GM12878 (cell line): ENCODE data around the gene THADA. TPM values are rescaled to one million over a fixed set of nuclear protein-coding genes. Genes with fewer than 3 reads are reported as not detected.

ENCODE experiments used
- ATAC-seq: fragments of 200-7000 bp; cut with Tn5 transposase; 3 replicates; pipeline ENCODE4 v1.9.1; 2020; ENCODE audit warnings: mild to moderate bottlenecking, moderate library complexity
- BruUV-seq: library from RNA; stranded (reverse); fragments of 400-500 nt; replicated peaks from 2 replicates; lab custom pipeline; 2021; lab: Mats Ljungman, UMichigan
- CTCF ChIA-PET: fragments of 300-600 bp; sonication (Branson Sonifier 250); formaldehyde crosslinking; extraction: SDS; loops from one replicate; lab custom pipeline; 2021; ENCODE audit warnings: inconsistent platforms; lab: Yijun Ruan, JAX
- POLR2A ChIA-PET: fragments of 350-600 bp; formaldehyde crosslinking; extraction: SDS; loops from one replicate; lab custom pipeline; 2021; ENCODE audit warnings: inconsistent platforms; lab: Charles Lee
- RAD21 ChIA-PET: fragments of 300-600 bp; sonication (Branson Sonifier 250); formaldehyde crosslinking; loops from one replicate; lab custom pipeline; 2023; ENCODE audit warnings: antibody characterized with exemption; ENCODE audit not compliant: unreplicated experiment; lab: Charles Lee
- SMC1A ChIA-PET: fragments of 300-600 bp; sonication (Branson Sonifier 250); formaldehyde crosslinking; loops from one replicate; lab custom pipeline; 2023; ENCODE audit not compliant: unreplicated experiment, uncharacterized antibody; lab: Charles Lee
- DNase-seq: peaks from one replicate; pipeline ENCODE4 v3.0.0-alpha.2; 2011; ENCODE audit warnings: low read depth, low spot score
- FAIRE-seq: peaks from 3 replicates; lab custom pipeline; 2011; peaks lifted over from hg19 to GRCh38; lab: Jason Lieb, UNC
- H2AFZ ChIP-seq: 2 replicates; pipeline ENCODE4 v1.6.0; 2011; ENCODE audit warnings: low read depth, low read length, control low read depth; ENCODE audit not compliant: control insufficient read depth
- H3K27ac ChIP-seq: 2 replicates; pipeline ENCODE4 v1.5.1; 2011; ENCODE audit warnings: control low read depth; ENCODE audit not compliant: control insufficient read depth, insufficient read depth
- H3K27me3 ChIP-seq, 2 experiments: replicated peaks in 1 of 2; 2 replicates each; pipeline versions ENCODE4 v1.6.0 to v1.6.1; 2011; ENCODE audit warnings: low read length in 1 of 2; ENCODE audit not compliant: control insufficient read depth in 2 of 2, insufficient read depth in 2 of 2
- H3K36me3 ChIP-seq, 2 experiments: 2 replicates each; pipeline ENCODE4 v1.5.1; 2011; ENCODE audit warnings: low read length in 1 of 2; ENCODE audit not compliant: control insufficient read depth in 2 of 2, insufficient read depth in 2 of 2
- H3K4me1 ChIP-seq: 2 replicates; pipeline ENCODE4 v1.6.1; 2011; ENCODE audit warnings: mild to moderate bottlenecking, low read length, moderate library complexity, mixed read lengths; ENCODE audit not compliant: control insufficient read depth, insufficient read depth
- H3K4me2 ChIP-seq: 2 replicates; pipeline ENCODE4 v1.6.0; 2011; ENCODE audit warnings: control low read depth; ENCODE audit not compliant: control insufficient read depth, insufficient read depth
- H3K4me3 ChIP-seq: fragments of 200-600 bp; sonication (generic); 2 replicates; pipeline ENCODE4 v1.5.1; 2016
- H3K79me2 ChIP-seq: 2 replicates; pipeline ENCODE4 v1.6.0; 2011; ENCODE audit warnings: low read length; ENCODE audit not compliant: control insufficient read depth, insufficient read depth
- H3K9ac ChIP-seq: 2 replicates; pipeline ENCODE4 v1.8.0; 2011; ENCODE audit warnings: low read length, control low read depth, mixed read lengths; ENCODE audit not compliant: control insufficient read depth, insufficient read depth
- H3K9me3 ChIP-seq: replicated peaks from 3 replicates; pipeline ENCODE4 v1.5.1; 2011; ENCODE audit warnings: mild to moderate bottlenecking, low read length; ENCODE audit not compliant: control insufficient read depth, insufficient read depth
- H4K20me1 ChIP-seq: 2 replicates; pipeline ENCODE4 v1.6.0; 2011; ENCODE audit not compliant: control insufficient read depth, insufficient read depth
- ASH2L ChIP-seq: fragments of 300-600, 200-600 bp; sonication (generic); IDR thresholded peaks from 2 replicates; pipeline ENCODE4 v1.6.1; 2017; ENCODE audit warnings: low read depth, mild to moderate bottlenecking, borderline replicate concordance
- BCLAF1 ChIP-seq: fragments of 450-650 bp; IDR thresholded peaks from 2 replicates; pipeline ENCODE4 v1.6.1; 2017; ENCODE audit warnings: antibody characterized with exemption, mild to moderate bottlenecking, moderate library complexity
- CHD4 ChIP-seq: fragments of 200-600 bp; sonication (generic); IDR thresholded peaks from 2 replicates; pipeline ENCODE4 v1.6.1; 2016; ENCODE audit warnings: mild to moderate bottlenecking
- CTCF ChIP-seq, 3 experiments: IDR thresholded peaks in 2 of 3; conservative IDR thresholded peaks in 1 of 3; 2 replicates each; pipeline ENCODE4 v1.5.1; 2011; ENCODE audit warnings: low read depth in 3 of 3, low read length in 3 of 3, mild to moderate bottlenecking in 3 of 3, control low read depth in 2 of 3, moderate library complexity in 2 of 3, inconsistent platforms in 1 of 3, mixed read lengths in 1 of 3; ENCODE audit not compliant: control insufficient read depth in 2 of 3, insufficient read depth in 1 of 3; ENCODE audit errors: extremely low read depth in 1 of 3
- EGR1 ChIP-seq, 2 experiments: IDR thresholded peaks; 1 replicate in 1 of 2; 2 replicates in 1 of 2; pipeline ENCODE4 v1.6.1; 2011 to 2012; ENCODE audit warnings: low read depth in 2 of 2, low read length in 2 of 2, borderline replicate concordance in 1 of 2, mild to moderate bottlenecking in 1 of 2, moderate library complexity in 1 of 2
- FOXK2 ChIP-seq: fragments of 450-650 bp; IDR thresholded peaks from 2 replicates; pipeline ENCODE4 v1.6.1; 2017; ENCODE audit warnings: mild to moderate bottlenecking, moderate library complexity
- KLF5 ChIP-seq: fragments of 450-650 bp; IDR thresholded peaks from 2 replicates; pipeline ENCODE4 v1.6.1; 2014; ENCODE audit warnings: mild to moderate bottlenecking; ENCODE audit not compliant: partially characterized antibody
- NFXL1 ChIP-seq: fragments of 450-650 bp; IDR thresholded peaks from 2 replicates; pipeline ENCODE4 v1.6.1; 2017; ENCODE audit warnings: antibody characterized with exemption, mild to moderate bottlenecking, borderline replicate concordance
- NR2C1 ChIP-seq: fragments of 450-650 bp; IDR thresholded peaks from 2 replicates; pipeline ENCODE4 v1.6.1; 2017; ENCODE audit warnings: antibody characterized with exemption, mild to moderate bottlenecking, moderate library complexity
- RAD21 ChIP-seq: IDR thresholded peaks from 2 replicates; pipeline ENCODE4 v1.6.1; 2011; ENCODE audit warnings: mild to moderate bottlenecking, low read depth, low read length, moderate library complexity; ENCODE audit not compliant: insufficient read depth
- RUNX3 ChIP-seq: IDR thresholded peaks from 2 replicates; pipeline ENCODE4 v1.6.1; 2012; ENCODE audit warnings: low read length, inconsistent platforms
- SMARCA5 ChIP-seq: fragments of 450-650 bp; IDR thresholded peaks from 2 replicates; pipeline ENCODE4 v1.6.1; 2017; ENCODE audit warnings: mild to moderate bottlenecking
- SUPT20H ChIP-seq: IDR thresholded peaks from 2 replicates; pipeline ENCODE4 v1.6.1; 2011; ENCODE audit warnings: low read depth, mild to moderate bottlenecking, low read length, moderate library complexity, borderline replicate concordance; ENCODE audit not compliant: control insufficient read depth
- TCF7 ChIP-seq: IDR thresholded peaks from 2 replicates; pipeline ENCODE4 v1.6.1; 2014; ENCODE audit warnings: antibody characterized with exemption, borderline replicate concordance
- ZNF687 ChIP-seq: fragments of 450-650 bp; IDR thresholded peaks from 2 replicates; pipeline ENCODE4 v1.6.1; 2017; ENCODE audit warnings: mild to moderate bottlenecking, moderate library complexity
- WGBS: methylation state at CpG from one replicate; pipeline ENCODE4 v1.1.6; 2016; ENCODE audit warnings: low lambda C conversion rate; ENCODE audit not compliant: insufficient replicate concordance, insufficient coverage; ENCODE audit errors: missing lambda C conversion rate; 5-methylcytosine and 5-hydroxymethylcytosine counted together
- in situ Hi-C: fragments of 300-500 bp; cut with MboI; formaldehyde crosslinking; loops from 9 replicates; pipeline ENCODE4 v1.14.3; 2018; ENCODE audit warnings: mixed read lengths
- intact Hi-C: fragments of 100-400 bp; cut with micrococcal nuclease; formaldehyde crosslinking; loops from one replicate; pipeline ENCODE4 v1.14.2; 2022; ENCODE audit not compliant: unreplicated experiment
- polyA plus RNA-seq, 11 experiments: library from polyadenylated mRNA; depleted of rRNA in 4 of 11; unstranded in 6 of 11; stranded (reverse) in 5 of 11; fragments of >200 nt; fragmentation: Nextera tagmentation in 4 of 11; fragmentation: Illumina TruSeq in 1 of 11; extraction: Ambion mirVana in 4 of 11; extraction: Trizol in 1 of 11; gene quantifications; 1 replicate in 1 of 11; 2 replicates in 10 of 11; pipeline versions ENCODE4 v1.2.1 to v1.2.3, GENCODE V29; 2011 to 2016; ENCODE audit warnings: inconsistent platforms in 2 of 11, missing spikeins in 2 of 11, low read depth in 1 of 11
- total RNA-seq, 4 experiments: library from RNA; depleted of rRNA in 3 of 4; stranded (reverse); fragments of >200 nt in 3 of 4; fragmentation: Illumina TruSeq in 1 of 4; extraction: Trizol in 1 of 4; gene quantifications; 2 replicates each; pipeline versions ENCODE4 v1.2.1 to v1.2.3, GENCODE V29; 2013 to 2021

The THADA gene
- total and polyA plus RNA-seq, 10 of the 15 experiments (the other 5 are each of a cell fraction or from before 2014, with no cell fraction given), result 14.6 to 33.2 (median 23.2) TPM

- no peaks in the 10 kb centered on the region for H3K79me2 ChIP-seq
- H3K27ac ChIP-seq, result no peak overlapping the region
- BruUV-seq, result no TSS peak
- no peaks in the 10 kb centered on the region for H3K36me3 ChIP-seq
- ATAC-seq, result no peak
- no peak for TF ChIP-seq ASH2L
- peak; percentile 40; the same call in 1 of the 2 replicates for TF ChIP-seq SMARCA5
- no peak for TF ChIP-seq KLF5
- no peak for TF ChIP-seq FOXK2
- TF ChIP-seq NR2C1, result no peak
- peak; percentile 29 for TF ChIP-seq RAD21
- TF ChIP-seq ZNF687, result no peak
- no peak for TF ChIP-seq CHD4
- no peak for TF ChIP-seq BCLAF1
- TF ChIP-seq TCF7, result no peak
- no peak for TF ChIP-seq EGR1 (IDR thresholded peaks at IDR 0.05; ENCODE audit: borderline replicate concordance in 1 of 2, low read depth in 2 of 2, low read length in 2 of 2)
- no peak for TF ChIP-seq SUPT20H
- 0 out of 2 replicates have a peak, but pooled peaks have one; percentile 52 for TF ChIP-seq NFXL1
- TF ChIP-seq CTCF (IDR thresholded peaks at IDR 0.05 in 2 of 3, conservative IDR thresholded peaks at IDR 0.05 in 1 of 3; ENCODE audit: control insufficient read depth in 2 of 3, extremely low read depth in 1 of 3, insufficient read depth in 1 of 3, low read depth in 3 of 3, low read length in 3 of 3), result peak in 2 of 3 experiments; percentile 25 to 29; a peak in 2 of 6 replicates
- TF ChIP-seq RUNX3, result no peak
- TF ChIP-seq, all 136 proteins: peak for 4
- ChIA-PET RAD21 (interaction anchor here (0.9 to 3.9 kb wide), 8 partner anchors 12 to 292 kb away, joined by 3 to 41 read pairs (median 3); no protein-coding TSS in a partner anchor), SMC1A (interaction anchor here (1.1 to 4.9 kb wide), 9 partner anchors 11 to 233 kb away, joined by 3 to 57 read pairs (median 5); no protein-coding TSS in a partner anchor), POLR2A (interaction anchor here (2.6 to 4.3 kb wide), 2 partner anchors 17 to 32 kb away, joined by 17 to 23 read pairs; no protein-coding TSS in a partner anchor), CTCF (interaction anchor here (0.7 to 4.2 kb wide), 10 partner anchors 12 to 290 kb away, joined by 3 to 26 read pairs (median 5); no protein-coding TSS in a partner anchor)
- Histone ChIP-seq H4K20me1 (no peaks in the 10 kb centered on the region), H3K4me3 (no peak overlapping the region), H3K9me3 (no peaks in the 10 kb centered on the region), H3K4me2 (no peak overlapping the region), H3K4me1 (peaks cover 17% of the 10 kb centered on the region), H2AFZ (no peak overlapping the region), H3K9ac (no peak overlapping the region), H3K27me3 (no peaks in the 10 kb centered on the region)
- DNase-seq (no peak), FAIRE-seq (no peak)
- intact Hi-C loops (no loop called here), in situ Hi-C loops (no loop called here)
- WGBS, result 18% methylated on average over 3 of the region's 3 CpGs
These were observed 403.8 kb downstream of the THADA start for GRCh38 chr2:43191947-43192516.
